GM10266 (cell line): ENCODE results near the gene ZNF227.
"Not testable (repeated sequence)": the region's sequence is repeated elsewhere in the genome, so short reads cannot be mapped to it uniquely, and the experiment has no call there.

Experiments used
- DNase-seq: peaks from one replicate; pipeline ENCODE4 v3.0.0; 2012; ENCODE audit errors: extremely low spot score
- TF ChIP-seq, protein P1 (sequence below): IDR thresholded peaks from 2 replicates; pipeline ENCODE4 v1.5.1; 2012; ENCODE audit warnings: mild to moderate bottlenecking, low read depth; ENCODE audit not compliant: control insufficient read depth, insufficient read depth; ENCODE audit errors: missing control alignments

ZNF227 gene

DNA sequence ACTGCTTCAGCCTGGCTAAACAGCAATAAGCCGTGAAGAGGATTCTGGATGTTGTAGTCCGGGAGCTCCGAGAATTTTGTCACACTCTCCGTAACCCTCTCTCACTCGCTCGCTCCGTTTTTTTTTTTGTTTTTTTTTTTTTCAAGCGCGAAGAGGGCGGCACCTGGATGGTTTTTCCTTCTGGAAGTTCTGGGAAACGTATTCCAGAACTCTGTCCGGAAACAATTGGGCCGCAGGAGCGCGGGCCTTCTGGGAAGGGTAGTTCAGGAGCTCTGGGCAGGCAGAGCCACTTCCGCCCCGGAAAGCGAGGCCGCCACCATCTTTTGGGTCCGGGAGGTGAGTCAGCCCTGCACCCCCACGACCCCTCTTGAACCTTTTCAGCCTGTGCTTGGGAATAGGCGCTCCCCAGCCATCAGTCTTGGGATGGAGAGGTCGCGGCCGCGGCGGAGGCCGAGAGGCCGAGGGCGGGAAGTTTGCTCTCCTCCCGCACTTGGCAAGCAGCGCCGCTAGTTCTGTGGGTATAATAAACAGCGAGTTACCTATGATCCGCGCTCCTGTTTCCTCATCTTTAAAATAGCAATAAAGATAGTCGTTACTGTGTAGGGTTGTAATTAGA, at the start of gene ZNF227:
TSS of gene ZNF227 (plus strand) at position 283 of the 616 bp plus-strand sequence. CDS start 5,261 bp downstream, outside the sequence.
- peak; percentile 76 for DNase-seq
- TF ChIP-seq, protein P1, sequence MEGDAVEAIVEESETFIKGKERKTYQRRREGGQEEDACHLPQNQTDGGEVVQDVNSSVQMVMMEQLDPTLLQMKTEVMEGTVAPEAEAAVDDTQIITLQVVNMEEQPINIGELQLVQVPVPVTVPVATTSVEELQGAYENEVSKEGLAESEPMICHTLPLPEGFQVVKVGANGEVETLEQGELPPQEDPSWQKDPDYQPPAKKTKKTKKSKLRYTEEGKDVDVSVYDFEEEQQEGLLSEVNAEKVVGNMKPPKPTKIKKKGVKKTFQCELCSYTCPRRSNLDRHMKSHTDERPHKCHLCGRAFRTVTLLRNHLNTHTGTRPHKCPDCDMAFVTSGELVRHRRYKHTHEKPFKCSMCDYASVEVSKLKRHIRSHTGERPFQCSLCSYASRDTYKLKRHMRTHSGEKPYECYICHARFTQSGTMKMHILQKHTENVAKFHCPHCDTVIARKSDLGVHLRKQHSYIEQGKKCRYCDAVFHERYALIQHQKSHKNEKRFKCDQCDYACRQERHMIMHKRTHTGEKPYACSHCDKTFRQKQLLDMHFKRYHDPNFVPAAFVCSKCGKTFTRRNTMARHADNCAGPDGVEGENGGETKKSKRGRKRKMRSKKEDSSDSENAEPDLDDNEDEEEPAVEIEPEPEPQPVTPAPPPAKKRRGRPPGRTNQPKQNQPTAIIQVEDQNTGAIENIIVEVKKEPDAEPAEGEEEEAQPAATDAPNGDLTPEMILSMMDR: no peak

DNA sequence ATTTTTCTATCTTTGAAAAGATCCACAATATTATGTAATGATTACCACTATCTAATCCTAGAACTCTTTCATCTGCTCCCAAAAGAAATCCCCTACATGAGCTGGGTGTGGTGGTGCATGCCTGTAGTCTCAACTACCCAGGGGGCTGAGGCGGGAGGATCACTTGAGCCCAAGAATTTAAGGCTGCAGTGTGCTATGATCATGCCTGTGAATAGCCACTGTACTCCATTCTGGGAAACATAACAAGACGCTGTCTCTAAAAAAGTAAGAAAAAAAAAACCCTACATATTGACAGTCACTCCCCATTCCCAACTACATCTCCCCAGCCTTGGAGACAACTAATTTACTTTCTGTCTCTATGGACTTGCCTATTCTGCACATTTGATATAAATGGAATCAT, 48.5 kb upstream of the ZNF227 start:
- TF ChIP-seq, protein P1: no peak
- no peak for DNase-seq

DNA sequence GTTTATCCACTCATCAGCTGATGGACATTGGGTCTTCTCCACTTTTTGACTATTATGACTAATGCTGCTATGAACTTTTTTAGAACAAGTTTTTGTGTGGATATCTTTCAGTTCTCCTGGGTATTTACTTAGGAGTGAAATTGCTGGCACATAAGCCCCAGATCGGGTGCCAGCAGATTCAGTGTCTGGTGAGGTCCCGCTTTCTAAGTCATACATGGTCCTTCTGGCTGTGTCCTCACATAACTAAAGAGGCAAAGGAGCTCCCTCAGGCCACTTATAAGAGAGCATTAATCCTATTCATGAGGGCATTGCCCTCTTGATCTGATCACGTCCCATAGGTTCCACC, 48.0 kb upstream of the ZNF227 start:
- no peak for DNase-seq
- TF ChIP-seq, protein P1: no peak

DNA sequence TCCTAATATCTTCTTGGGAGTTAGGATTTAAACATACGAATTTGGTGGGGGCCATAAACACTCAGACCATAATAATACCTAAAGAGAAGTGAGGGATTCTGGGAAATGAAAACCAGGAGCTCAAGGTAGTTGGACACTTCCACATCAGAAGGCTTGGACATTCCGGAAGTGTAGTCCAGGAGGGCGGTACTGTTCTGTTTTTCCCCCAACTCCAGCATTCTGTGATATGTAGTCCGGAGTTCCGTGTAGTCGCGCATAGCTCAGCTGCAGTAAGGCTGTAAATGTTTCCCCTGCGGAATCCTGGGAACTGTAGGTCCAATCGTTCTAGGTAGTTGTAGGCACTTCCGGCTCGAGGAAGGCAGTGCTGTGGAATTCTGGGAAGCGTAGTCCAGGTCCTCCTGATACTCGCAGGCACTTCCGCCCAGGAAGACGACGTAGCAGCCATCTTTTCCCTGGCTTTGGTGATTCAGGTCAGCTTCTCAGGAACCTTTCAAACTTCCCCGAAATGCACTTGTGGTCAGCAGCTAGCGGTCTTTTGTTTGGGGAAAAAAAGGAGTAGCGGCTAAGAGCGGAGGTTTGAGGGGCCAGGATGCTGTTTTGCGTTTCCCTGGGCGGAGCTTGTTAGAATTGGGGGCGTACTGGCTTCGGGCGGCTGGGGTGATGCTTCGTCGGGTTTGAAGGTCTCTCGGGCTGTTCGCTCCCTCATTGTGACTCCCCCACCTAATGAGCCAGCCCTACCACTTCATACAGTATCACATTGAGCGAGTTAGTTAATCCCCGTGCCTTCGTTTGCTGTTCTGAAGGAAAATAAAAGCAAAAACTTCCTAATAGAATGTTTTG, 47.4 kb upstream of the ZNF227 start, which contains the start of gene ZNF226:
TSS of gene ZNF226 (plus strand) at position 428 of the 840 bp plus-strand sequence. CDS start 4,981 bp downstream, outside the sequence.
- TF ChIP-seq, protein P1: no peak
- DNase-seq: peak; percentile 83

DNA sequence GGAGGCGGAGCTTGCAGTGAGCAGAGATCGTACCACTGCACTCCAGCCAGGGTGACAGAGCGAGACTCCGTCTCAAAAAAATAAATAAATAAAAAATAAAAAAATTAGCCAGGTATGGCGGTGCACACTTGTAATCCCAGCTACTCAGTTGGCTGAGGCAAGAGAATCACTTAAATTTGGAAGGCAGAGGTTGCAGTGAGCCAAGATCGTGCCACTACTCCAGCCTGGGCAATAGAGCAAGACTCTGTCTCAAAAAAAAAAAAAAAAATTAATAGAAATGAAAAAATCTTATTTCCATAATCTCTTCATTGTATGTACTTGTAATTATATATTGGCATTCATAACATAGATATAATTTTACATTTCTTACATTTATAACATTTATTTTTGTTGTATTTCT, 41.7 kb upstream of the ZNF227 start:
- DNase-seq: not testable (repeated sequence)

DNA sequence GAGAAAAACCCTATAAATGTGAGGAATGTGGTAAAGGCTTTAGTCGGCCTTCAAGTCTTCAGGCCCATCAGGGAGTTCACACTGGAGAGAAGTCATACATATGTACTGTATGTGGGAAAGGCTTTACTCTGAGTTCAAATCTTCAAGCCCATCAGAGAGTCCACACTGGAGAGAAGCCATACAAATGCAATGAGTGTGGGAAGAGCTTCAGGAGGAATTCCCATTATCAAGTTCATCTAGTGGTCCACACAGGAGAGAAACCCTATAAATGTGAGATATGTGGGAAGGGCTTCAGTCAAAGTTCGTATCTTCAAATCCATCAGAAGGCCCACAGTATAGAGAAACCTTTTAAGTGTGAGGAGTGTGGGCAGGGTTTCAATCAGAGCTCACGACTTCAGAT, 35.7 kb upstream of the ZNF227 start:
- TF ChIP-seq, protein P1: no peak
- DNase-seq: no peak

DNA sequence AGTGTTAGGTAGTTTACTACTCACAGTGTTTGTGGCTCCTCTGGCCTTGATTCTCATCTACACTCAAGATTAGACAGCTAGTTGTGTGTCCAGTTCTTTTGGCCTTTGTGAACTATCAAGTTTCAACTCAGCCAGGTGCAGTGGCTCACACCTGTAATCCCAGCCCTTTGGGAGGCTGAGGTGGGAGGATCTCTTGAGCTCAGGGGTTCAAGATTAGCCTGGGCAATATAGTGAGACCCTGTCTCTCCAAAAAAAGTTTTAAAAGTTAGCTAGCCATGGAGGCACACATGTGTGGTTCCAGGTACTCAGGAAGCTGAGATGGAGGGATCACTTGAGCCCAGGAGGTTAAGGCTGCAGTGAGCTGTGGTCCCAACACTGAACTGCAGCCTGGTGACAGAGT, 31.4 kb upstream of the ZNF227 start:
- DNase-seq: no peak
- TF ChIP-seq, protein P1: no peak
